Fibroblast of lung (primary cell): ENCODE results near the gene NCKIPSD.

Source experiments
- EZH2 ChIP-seq: IDR thresholded peaks from 2 replicates; pipeline ENCODE4 v1.5.1; 2012; ENCODE audit warnings: low read length, control low read depth, mild to moderate bottlenecking; ENCODE audit errors: missing control alignments
- TF ChIP-seq, protein P1 (sequence below), 2 donors: IDR thresholded peaks in 1 of 2; conservative IDR thresholded peaks in 1 of 2; 1 replicate in 1 of 2; 2 replicates in 1 of 2; pipeline ENCODE4 v1.5.1; 2011 to 2012; ENCODE audit warnings: low read length in 2 of 2, control low read depth in 1 of 2, inconsistent platforms in 1 of 2, low read depth in 1 of 2, mild to moderate bottlenecking in 1 of 2

DNA sequence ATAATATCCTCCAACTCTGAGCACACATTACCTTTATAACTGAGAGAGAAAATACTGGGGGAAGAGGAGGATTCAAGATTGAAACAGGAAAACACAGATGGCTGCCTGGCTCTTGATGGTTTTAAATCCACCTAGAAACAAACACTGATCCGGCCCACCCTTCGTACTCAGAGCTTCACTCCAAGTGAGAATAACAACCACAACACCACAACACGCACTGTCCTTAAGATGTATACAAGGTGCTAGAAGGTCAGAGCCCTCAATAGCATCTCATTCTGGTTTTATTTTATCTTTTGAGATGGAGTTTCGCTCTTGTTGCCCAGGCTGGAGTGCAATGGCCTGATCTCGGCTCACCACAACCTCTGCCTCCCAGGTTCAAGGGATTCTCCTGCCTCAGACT lies 21.4 kb upstream of the NCKIPSD start:
- TF ChIP-seq, protein P1, sequence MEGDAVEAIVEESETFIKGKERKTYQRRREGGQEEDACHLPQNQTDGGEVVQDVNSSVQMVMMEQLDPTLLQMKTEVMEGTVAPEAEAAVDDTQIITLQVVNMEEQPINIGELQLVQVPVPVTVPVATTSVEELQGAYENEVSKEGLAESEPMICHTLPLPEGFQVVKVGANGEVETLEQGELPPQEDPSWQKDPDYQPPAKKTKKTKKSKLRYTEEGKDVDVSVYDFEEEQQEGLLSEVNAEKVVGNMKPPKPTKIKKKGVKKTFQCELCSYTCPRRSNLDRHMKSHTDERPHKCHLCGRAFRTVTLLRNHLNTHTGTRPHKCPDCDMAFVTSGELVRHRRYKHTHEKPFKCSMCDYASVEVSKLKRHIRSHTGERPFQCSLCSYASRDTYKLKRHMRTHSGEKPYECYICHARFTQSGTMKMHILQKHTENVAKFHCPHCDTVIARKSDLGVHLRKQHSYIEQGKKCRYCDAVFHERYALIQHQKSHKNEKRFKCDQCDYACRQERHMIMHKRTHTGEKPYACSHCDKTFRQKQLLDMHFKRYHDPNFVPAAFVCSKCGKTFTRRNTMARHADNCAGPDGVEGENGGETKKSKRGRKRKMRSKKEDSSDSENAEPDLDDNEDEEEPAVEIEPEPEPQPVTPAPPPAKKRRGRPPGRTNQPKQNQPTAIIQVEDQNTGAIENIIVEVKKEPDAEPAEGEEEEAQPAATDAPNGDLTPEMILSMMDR (conservative IDR thresholded peaks at IDR 0.05 in 1 of 2, IDR thresholded peaks at IDR 0.05 in 1 of 2; ENCODE audit: low read depth in 1 of 2, low read length in 2 of 2): no peak
- TF ChIP-seq EZH2: no peak
